Middle frontal gyrus (tissue), 1 donor: Measurements from ENCODE around the gene IGFBP3.
"Not testable (repeated sequence)": the region's sequence is repeated elsewhere in the genome, so short reads cannot be mapped to it uniquely, and the experiment has no call there.

ENCODE experiments used
- DNase-seq: peaks from one replicate; pipeline ENCODE4 v3.0.0-alpha.2; 2015; ENCODE audit warnings: low spot score; ENCODE audit errors: extremely low spot score

The IGFBP3 gene, protein sequence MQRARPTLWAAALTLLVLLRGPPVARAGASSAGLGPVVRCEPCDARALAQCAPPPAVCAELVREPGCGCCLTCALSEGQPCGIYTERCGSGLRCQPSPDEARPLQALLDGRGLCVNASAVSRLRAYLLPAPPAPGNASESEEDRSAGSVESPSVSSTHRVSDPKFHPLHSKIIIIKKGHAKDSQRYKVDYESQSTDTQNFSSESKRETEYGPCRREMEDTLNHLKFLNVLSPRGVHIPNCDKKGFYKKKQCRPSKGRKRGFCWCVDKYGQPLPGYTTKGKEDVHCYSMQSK

DNA sequence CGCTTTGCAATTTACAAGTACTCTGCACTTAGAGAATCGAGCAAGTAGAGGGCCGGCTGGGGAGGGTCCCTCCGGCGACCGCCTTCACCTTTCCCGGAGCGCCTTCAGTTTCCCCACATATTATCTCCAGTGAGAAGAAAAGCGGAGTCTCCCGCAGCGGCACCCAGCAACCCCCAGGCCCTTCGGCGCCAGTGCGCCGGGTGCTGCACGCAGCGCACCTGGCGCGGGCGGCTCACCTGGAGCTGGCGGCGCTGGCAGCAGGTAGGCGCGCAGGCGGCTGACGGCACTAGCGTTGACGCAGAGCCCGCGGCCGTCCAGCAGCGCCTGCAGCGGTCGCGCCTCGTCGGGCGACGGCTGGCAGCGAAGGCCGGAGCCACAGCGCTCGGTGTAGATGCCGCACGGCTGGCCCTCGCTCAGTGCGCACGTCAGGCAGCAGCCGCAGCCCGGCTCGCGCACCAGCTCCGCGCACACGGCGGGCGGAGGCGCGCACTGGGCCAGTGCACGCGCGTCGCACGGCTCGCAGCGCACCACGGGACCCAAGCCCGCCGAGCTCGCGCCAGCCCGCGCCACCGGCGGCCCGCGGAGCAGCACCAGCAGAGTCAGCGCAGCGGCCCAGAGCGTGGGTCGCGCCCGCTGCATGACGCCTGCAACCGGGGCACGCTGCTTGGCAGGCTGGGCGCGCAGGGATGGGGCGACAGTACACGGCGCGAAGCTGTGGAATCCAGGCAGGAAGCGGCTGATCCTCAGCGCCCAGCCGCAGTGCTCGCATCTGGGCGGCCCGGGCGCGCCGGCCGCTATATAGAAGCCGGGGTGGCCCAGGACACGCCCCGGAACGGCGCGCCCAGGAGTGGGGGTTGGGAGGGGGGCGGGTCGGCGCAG is at the start of gene IGFBP3:
IGFBP3 (minus strand) TSS at position 771 of the 879 bp plus-strand sequence; CDS start at position 639, 132 bp downstream.
- DNase-seq: no peak

DNA sequence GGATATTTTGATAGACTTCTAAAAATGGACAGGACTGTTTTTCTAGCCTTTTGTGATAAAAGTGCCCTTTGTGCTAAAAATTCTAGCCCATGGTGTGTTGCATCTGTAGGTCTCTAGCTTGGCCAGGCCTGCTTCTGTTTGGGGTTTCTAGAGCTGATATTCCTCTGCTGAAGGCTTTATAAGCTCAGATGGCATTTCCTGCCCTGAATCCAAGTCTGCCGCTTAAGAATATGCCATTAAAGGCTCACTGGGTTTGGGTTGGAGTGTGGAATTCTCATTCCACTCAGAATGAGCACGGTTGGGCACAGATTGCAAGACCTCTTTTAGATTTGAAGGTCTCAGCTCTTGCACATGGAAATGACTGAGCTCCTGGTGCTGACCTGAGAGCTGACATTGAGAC is 49.4 kb upstream of the IGFBP3 start:
- no peak for DNase-seq

DNA sequence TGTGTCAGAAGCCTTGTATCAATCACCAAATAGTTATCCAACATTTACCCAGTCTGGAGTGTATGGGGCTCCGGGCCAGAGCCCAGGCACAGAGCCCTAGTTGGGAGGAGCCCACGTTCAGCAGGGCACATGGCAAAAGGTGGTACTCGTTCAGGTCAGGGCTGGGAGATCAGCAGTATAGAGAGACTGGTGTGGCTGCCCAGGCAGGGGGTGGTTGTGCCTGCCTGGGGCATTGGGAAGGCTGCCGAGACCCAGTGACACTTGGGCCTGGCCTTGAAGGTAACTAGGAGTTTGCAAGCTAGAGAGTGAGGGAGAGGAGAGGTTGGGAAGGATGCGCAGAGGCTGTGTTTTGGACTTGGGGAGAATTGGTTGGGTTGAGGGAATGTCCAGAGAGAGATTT is 48.9 kb upstream of the IGFBP3 start:
- DNase-seq: no peak

DNA sequence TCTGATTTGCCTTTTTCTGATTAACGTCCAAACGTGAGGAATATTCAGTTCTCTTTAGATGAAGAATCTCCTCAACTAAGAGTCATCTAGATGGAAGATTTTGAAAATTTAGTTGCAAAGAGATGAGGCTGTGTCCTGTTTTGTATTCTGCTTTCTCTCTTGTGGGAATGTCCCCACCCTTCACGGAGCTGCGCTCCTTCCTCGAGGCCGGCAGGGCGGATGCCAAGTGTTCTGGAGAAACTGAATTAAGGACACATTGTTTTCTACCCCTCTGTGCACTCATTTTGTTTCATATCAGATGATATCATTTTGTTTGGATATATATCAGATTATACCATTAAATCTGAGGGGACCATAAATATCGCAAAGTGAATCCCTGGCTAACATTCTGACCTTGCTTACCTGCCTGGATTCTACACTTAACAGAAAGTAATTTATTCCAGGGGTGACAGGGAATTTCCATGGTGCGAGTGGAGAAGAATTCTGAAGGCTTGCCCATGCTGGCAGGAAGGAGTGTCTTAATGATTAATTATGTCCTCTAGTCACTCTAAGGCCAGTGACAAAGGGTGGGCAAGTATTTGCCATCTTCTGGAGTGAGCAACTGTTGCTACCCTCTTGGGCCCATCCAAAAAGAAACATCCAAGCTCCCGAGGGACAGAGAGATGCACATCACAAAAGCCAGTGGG is 47.9 kb upstream of the IGFBP3 start:
- DNase-seq: no peak

DNA sequence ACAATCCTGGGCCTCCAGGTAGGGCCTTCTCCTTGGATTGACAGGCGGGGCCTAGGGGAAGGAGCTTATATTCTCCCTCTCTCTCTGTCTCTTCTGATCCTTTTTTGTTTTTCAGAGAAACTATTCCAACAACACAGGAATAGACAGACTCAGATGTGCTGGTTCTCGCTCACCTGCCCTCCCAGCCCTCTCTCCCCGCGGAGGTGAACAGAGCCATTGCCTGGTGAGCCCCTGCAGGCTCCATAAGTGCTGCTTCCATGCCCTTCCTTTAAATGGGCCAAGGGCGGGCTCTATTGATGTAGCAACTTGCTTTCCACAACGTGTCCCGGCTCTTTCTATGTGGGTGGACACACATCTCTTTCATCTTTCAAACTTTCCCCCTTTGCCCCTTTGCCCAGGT is 47.2 kb upstream of the IGFBP3 start:
- DNase-seq: no peak

DNA sequence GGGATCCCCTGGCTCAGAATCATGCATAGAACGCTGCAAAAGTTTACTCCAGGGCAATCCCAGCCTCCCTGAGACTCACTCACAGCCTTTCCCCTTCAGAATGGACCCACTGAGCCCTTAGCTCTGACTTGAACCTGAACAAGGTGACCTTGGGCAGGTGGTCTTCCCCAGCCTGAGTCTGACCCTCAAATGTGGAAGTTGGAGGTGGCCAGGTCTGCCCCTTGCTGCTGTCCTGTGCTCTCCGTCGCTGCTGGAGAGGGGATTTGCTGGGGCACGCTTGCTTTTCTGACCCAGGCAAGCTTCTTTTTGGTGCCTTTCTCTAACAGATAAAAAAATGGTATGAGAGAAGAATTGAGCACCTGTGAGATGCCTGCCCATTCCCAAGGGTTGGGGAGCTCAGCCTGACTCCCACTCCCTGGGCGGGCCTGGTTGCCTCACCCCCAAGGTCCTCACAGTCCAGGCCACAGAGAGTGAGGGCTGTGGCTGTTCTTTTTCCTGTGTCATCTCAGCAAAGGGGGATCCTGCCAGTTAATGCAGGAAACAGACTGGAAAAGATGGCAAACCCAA is 46.6 kb upstream of the IGFBP3 start:
- DNase-seq: no peak

DNA sequence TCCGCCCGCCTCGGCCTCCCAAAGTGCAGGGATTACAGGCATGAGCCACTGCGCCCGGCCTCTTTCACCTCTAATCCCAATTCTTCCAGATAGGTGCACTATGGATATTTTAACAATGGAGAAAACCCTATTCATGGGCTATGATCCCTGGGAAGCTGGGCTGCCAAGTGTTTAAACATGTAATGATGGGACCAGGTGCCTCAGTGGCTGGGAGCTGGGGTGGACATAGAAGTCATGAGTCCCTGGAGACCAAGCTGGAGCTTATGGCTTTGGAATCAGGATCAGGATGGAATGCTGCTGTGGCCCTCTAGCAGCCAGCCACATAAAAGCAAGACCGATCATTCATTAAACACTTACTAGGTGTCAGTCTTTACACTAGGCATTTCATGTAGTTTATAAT is 41.8 kb upstream of the IGFBP3 start:
- DNase-seq: no peak

DNA sequence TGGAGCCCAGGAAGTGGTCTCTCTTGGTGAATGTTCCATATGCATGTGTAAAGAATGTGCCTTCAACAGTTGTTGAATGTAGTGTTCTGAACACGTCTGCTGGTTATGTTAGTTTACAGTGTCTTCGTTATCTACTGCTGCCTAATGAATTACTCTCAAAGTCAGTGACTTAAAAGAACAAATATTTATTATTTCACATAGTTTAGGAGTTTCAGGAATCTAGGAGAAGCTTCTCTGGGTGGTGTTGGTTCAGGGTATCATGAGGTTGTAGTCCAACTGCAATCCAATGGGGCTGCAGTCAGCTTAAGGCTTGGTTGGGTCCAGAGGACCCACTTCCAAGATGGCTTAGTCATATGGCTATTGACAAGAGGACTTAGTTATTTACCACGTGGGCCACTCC is 36.6 kb upstream of the IGFBP3 start:
- DNase-seq: no peak

DNA sequence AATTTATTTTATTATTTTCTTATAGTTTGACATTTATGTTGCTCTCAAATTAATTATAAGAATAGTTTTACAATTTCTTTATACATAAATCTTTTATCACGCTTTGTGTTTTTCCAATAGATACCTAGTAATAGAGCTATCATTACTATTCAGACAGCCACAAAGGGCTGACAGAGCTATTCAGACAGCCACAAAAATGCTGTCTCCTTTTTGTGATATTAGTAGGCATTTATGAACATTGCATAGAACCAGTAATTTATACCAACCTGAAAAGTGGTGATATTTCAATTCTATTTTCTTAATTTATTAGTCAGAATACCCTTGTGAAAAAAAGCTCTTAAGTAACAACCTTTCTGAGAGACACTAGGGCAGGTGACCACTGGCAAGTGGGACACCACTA is 34.2 kb upstream of the IGFBP3 start:
- DNase-seq: no peak

DNA sequence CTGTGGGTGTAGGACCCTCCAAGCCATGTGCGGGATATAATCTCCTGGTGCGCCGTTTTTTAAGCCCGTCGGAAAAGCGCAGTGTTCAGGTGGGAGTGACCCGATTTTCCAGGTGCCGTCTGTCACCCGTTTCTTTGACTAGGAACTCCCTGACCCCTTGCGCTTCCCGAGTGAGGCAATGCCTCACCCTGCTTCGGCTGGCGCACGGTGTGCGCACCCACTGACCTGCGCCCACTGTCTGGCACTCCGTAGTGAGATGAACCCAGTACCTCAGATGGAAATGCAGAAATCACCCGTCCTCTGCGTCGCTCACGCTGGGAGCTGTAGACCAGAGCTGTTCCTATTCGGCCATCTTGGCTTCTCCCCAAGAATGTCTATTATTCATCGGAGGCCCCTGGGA is 32.0 kb upstream of the IGFBP3 start:
- not testable (repeated sequence) for DNase-seq

DNA sequence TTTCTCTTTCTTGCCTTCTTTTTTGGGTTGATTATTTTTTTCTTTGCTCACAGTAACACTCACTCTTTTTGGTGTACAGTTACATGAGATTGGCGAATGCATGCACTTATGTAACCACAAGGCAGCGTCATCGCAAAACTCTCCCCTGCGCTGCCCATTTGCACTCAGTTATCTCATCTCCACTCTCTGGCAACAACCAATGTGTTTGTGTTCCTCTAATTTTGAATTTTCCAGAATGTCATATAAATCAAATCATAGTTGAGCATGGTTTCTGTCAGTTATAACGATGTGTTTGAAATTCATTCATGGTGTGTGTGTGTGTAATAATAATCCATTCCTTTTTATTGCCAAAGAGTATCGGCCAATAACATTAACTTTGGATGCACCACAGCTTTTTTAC is 23.0 kb upstream of the IGFBP3 start:
- DNase-seq: no peak

DNA sequence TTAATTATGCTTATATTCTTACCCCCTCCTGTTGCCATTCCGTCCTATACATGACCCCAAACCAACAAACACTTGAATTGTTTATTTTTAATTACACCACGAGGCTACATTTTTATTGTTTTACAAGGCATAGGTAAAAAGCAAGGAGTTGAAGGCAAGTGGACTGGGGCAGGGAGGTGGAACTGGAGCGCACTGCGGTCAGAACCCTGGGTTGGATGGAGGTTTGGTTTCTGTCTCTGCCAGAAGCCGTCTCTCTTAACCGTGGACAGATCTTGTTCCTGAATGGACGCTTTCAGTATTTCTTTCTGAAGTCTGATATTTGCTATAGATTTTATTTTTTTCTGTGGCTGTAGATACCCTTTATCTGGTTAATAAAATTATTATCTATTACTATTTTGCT is 19.9 kb upstream of the IGFBP3 start:
- no peak for DNase-seq

DNA sequence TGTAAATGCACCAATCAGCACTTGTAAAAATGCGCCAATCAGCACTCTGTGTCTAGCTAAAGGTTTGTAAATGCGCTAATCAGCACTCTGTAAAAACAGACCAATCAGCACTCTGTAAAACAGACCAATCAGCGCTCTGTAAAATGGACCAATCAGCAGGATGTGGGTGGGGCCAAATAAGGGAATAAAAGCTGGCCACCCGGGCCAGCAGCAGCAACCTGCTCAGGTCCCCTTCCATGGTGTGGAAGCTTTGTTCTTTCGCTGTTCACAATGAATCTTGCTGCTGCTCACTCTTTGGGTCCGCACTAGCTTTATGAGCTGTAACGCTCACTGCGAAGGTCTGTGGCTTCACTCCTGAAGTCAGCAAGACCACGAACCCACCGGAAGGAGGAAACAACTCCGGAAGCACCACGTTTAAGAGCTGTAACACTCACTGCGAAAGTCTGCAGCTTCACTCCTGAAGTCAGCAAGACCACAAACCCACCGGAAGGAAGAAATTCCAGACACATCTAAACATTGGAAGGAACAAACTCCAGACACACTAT is 19.2 kb upstream of the IGFBP3 start:
- DNase-seq: not testable (repeated sequence)

DNA sequence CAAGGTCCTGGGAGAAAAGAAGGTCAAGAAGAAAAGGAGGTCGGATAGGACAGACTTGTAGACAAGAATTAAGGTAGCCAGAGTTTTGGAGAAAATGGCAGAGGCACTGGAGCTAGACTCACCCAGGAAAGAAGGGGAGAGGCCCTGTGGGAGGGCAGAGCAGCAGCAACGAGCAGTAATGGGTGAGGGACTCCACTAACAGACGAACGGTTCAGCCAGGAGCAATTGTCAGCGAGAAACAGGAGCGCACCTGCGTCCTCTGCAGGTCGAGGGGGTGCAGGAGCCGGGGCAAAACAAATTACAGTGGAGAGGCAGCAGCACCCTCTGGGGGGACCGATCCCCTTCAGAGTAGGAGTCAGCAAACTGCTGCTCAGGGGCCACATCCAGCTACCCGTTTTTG is 18.5 kb upstream of the IGFBP3 start:
- no peak for DNase-seq

DNA sequence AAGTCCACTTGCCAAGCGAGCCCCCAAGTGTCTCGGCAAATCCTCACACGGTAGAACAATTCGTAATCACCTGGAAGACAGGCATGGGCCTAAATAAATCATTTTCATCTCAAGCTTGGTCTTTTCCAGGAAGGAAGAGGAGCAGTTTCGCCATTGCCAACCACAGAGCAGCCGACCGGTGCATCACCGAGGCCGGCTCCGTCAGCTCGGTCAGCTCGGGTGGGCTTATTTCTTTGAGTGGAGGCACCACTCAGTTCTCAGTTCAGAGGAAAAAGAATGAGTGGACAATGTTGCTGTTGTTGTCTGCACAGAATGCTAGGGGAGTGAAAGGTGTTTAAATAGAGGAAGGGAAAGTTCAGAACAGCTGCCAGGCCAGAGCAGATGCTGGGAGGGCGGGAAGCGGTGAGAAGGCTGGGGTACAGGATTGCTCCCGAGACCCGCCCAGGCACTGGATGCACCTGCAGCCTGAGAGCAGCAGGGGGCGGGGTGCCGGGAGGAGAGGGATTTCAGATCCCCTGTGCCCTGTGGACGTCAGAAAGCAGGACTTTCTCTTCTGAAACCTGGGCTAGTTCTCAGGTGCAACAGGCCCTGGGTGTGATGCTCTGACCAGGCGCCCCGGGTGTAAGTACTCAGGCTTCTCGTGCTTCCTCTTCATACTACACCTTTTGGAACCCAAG is 17.7 kb upstream of the IGFBP3 start:
- no peak for DNase-seq

DNA sequence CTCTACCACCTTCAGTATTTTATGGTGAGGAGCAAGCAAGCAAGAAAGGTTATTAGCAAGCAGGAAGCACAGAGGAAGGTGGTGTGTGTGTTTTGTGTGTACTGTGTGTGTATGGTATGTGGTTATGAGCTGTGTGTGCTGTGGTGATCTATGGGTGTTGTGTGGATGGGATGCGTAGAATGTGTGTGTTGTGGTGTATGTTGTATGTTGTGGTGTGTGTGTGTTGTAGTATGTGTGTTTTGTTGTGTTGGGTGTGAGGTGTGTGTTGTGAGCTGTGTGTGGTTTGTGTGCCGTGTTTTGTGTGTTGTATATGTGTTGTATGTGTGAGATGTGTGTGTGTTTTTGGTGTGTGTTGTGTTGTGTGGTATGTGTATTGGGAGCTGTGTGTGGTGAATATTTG is 16.8 kb upstream of the IGFBP3 start:
- DNase-seq: no peak

DNA sequence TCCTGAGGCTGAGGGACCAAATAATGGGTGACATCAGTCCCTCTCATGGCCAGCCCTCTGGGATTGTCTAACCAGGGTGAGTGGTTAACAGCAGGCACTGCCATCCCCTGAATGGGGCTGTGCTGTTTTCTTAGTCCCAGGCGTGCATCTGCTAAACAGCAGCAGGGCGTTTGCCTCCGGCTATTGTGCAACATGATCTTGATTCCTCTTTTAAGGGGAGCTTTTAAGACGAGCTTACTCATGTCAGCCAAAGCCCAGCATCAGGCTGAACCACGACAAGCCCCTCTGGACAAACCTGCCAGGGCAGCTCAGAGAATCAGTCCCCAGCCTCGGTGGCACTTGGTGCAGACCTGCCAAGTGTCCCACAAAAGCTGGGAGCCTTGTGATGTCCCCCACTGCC is 16.2 kb upstream of the IGFBP3 start:
- no peak for DNase-seq

DNA sequence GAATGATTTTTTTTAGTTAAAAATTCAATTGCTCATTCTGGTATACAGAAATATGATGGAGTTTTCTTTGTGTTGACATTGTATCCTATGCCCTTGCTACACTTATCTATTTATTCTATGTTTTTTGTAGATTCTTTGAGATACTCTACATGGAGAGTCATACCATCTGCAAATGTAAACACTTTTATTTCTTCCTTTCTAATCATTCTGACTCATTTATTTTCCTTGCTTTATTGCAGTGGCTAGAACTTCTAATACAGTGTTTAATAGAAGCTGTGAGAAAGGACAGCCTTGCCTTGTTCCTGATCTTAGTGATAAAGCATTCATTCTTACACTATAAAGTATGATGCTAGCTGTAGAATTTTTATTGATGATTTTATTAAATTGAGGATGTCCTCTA is 9.9 kb upstream of the IGFBP3 start:
- no peak for DNase-seq

DNA sequence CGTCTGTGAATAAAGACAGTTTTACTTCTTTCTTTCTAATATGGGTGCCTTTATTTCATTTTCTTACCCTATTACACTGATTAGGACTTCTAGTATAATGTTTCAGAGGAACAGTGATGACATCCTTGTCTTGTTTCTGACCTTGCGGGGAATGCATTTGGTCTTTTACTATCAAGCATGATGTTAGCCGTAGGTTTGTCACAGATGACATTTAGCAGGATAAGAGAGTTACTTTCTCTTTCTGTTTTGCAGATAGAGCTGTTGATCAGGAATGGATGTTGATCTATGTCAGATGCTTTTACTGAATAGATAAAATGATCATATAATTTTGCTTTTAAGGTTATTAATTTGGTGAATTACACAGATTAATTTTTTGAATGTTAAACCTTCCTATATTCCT is 6.6 kb upstream of the IGFBP3 start:
- no peak for DNase-seq

DNA sequence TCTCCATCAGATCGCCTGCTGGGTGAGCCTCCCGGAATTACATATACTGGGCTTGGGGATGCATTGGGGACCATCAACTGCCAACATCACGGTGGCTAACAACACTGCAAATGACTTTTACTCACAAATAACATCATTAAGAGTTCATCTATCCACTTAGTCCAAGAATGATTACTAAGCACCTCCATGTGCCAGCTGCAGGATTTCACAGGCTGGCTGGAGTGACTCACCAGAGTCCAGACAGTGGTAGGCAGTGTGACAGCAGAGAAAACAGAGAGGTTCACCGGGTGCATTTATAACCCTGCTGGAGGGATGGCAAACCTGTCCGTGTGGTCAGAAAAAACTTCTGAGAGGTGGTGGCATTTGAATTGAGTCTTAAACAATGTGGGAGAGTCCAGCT is 3.2 kb upstream of the IGFBP3 start:
- DNase-seq: no peak

DNA sequence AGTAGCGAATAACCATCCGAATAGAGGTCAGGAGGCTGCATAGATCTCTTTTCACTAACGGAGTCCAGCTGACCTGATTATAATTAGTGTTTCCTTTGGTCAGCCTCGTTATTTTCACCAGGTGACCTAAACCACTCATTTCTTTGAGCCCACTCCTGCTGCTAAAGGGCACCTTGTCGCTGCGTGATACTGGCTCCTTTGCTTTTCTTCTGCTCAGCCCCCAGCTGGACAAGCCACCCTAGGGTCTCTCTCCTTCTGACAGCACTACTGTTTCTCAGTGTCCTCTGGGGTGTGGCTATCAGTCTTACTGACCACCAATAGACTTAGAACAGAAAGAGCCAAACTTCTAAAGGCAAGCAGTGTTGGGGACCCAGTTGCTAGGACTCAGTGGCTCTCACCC is 2.7 kb upstream of the IGFBP3 start:
- DNase-seq: no peak
